SK-N-SH treated with all-trans-retinoic acid at 6 μM for 48 hours (cell line): Measurements from ENCODE around the gene STX18.

Experiments
- ARNTL ChIP-seq: fragments of 450-650 bp; formaldehyde crosslinking; IDR thresholded peaks from 2 replicates; pipeline ENCODE4 v1.5.0; 2020; ENCODE audit warnings: low read depth, mild to moderate bottlenecking, moderate library complexity, borderline replicate concordance
- BACH2 ChIP-seq: fragments of 250-450 bp; sonication (Bioruptor Pico); IDR thresholded peaks from 2 replicates; pipeline ENCODE4 v1.9.0; 2021; ENCODE audit warnings: mild to moderate bottlenecking, borderline replicate concordance
- GLIS3 ChIP-seq: fragments of 250-450 bp; sonication (Bioruptor Pico); IDR thresholded peaks from 2 replicates; pipeline ENCODE4 v1.5.0; 2020; ENCODE audit warnings: mild to moderate bottlenecking, moderate library complexity
- RARB ChIP-seq: fragments of 250-450 bp; sonication (Bioruptor Pico); IDR thresholded peaks from 2 replicates; pipeline ENCODE4 v1.8.0; 2021; ENCODE audit warnings: mild to moderate bottlenecking, moderate library complexity
- TOX ChIP-seq: fragments of 250-450 bp; sonication (Bioruptor Pico); IDR thresholded peaks from 2 replicates; pipeline ENCODE4 v1.8.0; 2021; ENCODE audit warnings: mild to moderate bottlenecking, moderate library complexity, borderline replicate concordance
- ZC3H10 ChIP-seq: fragments of 250-450 bp; sonication (Bioruptor Pico); IDR thresholded peaks from 2 replicates; pipeline ENCODE4 v1.5.1; 2021; ENCODE audit warnings: mild to moderate bottlenecking, moderate library complexity
- ZFP30 ChIP-seq: fragments of 450-650 bp; formaldehyde crosslinking; IDR thresholded peaks from 2 replicates; pipeline ENCODE4 v1.5.0; 2022; ENCODE audit warnings: mild to moderate bottlenecking, moderate library complexity
- ZNF70 ChIP-seq: fragments of 450-650 bp; formaldehyde crosslinking; IDR thresholded peaks from 2 replicates; pipeline ENCODE4 v1.5.0; 2020; ENCODE audit warnings: mild to moderate bottlenecking, moderate library complexity
- TF ChIP-seq, protein P1 (sequence below): fragments of 250-450 bp; sonication (Bioruptor Pico); IDR thresholded peaks from 2 replicates; pipeline ENCODE4 v1.5.1; 2021; ENCODE audit warnings: mild to moderate bottlenecking, moderate library complexity
- TF ChIP-seq, protein P2 (sequence below): fragments of 250-450 bp; sonication (Bioruptor Pico); IDR thresholded peaks from 2 replicates; pipeline ENCODE4 v1.5.1; 2020; ENCODE audit warnings: low read depth, mild to moderate bottlenecking, moderate library complexity
- TF ChIP-seq, protein P3 (sequence below): fragments of 250-450 bp; sonication (Bioruptor Pico); IDR thresholded peaks from 2 replicates; pipeline ENCODE4 v1.8.0; 2020; ENCODE audit warnings: mild to moderate bottlenecking, moderate library complexity, borderline replicate concordance

DNA sequence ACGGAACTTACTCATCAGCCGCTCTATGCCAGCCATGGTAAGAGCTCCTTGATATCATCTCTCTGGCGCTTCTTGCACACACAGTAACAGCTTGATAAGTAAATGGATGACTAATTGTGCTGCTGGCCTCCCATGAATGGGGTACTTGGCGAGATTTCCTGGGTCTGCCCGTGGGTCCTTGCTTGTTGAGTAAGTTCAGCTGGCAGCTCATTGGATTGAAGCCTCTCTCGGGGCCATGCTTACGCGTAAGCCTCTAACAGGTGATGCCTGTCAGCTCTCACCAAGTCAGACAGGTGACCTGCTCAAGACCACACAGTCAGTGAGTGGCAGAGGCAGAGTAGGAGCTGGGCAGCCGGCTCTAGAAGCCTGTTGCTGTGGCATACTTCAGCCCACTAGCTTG is 147.2 kb downstream of the STX18 start:
- TF ChIP-seq BACH2 (CRISPR knock-in tag): no peak
- no peak for TF ChIP-seq GLIS3 (CRISPR knock-in tag)
- no peak for TF ChIP-seq ZC3H10 (CRISPR knock-in tag)
- no peak for TF ChIP-seq RARB (CRISPR knock-in tag)
- no peak for TF ChIP-seq ARNTL (CRISPR knock-in tag)
- no peak for TF ChIP-seq ZNF70 (CRISPR knock-in tag)
- TF ChIP-seq, protein P1, sequence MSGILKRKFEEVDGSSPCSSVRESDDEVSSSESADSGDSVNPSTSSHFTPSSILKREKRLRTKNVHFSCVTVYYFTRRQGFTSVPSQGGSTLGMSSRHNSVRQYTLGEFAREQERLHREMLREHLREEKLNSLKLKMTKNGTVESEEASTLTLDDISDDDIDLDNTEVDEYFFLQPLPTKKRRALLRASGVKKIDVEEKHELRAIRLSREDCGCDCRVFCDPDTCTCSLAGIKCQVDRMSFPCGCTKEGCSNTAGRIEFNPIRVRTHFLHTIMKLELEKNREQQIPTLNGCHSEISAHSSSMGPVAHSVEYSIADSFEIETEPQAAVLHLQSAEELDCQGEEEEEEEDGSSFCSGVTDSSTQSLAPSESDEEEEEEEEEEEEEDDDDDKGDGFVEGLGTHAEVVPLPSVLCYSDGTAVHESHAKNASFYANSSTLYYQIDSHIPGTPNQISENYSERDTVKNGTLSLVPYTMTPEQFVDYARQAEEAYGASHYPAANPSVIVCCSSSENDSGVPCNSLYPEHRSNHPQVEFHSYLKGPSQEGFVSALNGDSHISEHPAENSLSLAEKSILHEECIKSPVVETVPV (CRISPR knock-in tag): no peak
- no peak for TF ChIP-seq ZFP30
- TF ChIP-seq, protein P2, sequence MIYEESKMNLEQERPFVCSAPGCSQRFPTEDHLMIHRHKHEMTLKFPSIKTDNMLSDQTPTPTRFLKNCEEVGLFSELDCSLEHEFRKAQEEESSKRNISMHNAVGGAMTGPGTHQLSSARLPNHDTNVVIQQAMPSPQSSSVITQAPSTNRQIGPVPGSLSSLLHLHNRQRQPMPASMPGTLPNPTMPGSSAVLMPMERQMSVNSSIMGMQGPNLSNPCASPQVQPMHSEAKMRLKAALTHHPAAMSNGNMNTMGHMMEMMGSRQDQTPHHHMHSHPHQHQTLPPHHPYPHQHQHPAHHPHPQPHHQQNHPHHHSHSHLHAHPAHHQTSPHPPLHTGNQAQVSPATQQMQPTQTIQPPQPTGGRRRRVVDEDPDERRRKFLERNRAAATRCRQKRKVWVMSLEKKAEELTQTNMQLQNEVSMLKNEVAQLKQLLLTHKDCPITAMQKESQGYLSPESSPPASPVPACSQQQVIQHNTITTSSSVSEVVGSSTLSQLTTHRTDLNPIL (CRISPR knock-in tag): no peak
- TF ChIP-seq, protein P3, sequence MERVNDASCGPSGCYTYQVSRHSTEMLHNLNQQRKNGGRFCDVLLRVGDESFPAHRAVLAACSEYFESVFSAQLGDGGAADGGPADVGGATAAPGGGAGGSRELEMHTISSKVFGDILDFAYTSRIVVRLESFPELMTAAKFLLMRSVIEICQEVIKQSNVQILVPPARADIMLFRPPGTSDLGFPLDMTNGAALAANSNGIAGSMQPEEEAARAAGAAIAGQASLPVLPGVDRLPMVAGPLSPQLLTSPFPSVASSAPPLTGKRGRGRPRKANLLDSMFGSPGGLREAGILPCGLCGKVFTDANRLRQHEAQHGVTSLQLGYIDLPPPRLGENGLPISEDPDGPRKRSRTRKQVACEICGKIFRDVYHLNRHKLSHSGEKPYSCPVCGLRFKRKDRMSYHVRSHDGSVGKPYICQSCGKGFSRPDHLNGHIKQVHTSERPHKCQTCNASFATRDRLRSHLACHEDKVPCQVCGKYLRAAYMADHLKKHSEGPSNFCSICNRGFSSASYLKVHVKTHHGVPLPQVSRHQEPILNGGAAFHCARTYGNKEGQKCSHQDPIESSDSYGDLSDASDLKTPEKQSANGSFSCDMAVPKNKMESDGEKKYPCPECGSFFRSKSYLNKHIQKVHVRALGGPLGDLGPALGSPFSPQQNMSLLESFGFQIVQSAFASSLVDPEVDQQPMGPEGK (CRISPR knock-in tag): no peak
- TF ChIP-seq TOX: no peak
